Natural killer cell (primary cell): Measurements from ENCODE around the gene SPOP. TPM values are rescaled to one million over a fixed set of nuclear protein-coding genes. Genes with fewer than 3 reads are reported as not detected.

Source experiments
- ATAC-seq, 3 donors: fragments of 150-1000 bp in 2 of 3; fragments of 200-7000 bp in 1 of 3; cut with Tn5 transposase; 1 replicate in 1 of 3; 2 replicates in 2 of 3; pipeline ENCODE4 v1.10.0; 2021; ENCODE audit warnings: mild to moderate bottlenecking in 2 of 3, moderate library complexity in 2 of 3
- DNase-seq, 2 donors: peaks; one replicate each; pipeline versions ENCODE4 v3.0.0 to v3.0.0-alpha.2; 2013 to 2021; ENCODE audit warnings: mixed read lengths in 1 of 2
- H3K27ac ChIP-seq: one replicate; pipeline ENCODE4 v1.5.1; 2013; ENCODE audit warnings: mild to moderate bottlenecking, low read length
- H3K27me3 ChIP-seq: one replicate; pipeline ENCODE4 v1.6.1; 2013; ENCODE audit warnings: low read length; ENCODE audit not compliant: control insufficient read depth, insufficient read depth
- H3K36me3 ChIP-seq: one replicate; pipeline ENCODE4 v1.6.1; 2013; ENCODE audit warnings: low read length; ENCODE audit not compliant: control insufficient read depth, insufficient read depth
- H3K4me1 ChIP-seq: one replicate; pipeline ENCODE4 v1.6.1; 2013; ENCODE audit warnings: low read length; ENCODE audit not compliant: control insufficient read depth, insufficient read depth
- H3K4me3 ChIP-seq: one replicate; pipeline ENCODE4 v1.5.1; 2013; ENCODE audit warnings: low read length
- H3K9me3 ChIP-seq: one replicate; pipeline ENCODE4 v1.6.1; 2013; ENCODE audit warnings: low read length; ENCODE audit not compliant: control insufficient read depth, insufficient read depth
- H3K27ac Mint-ChIP-seq, 2 donors: one replicate each; pipeline ENCODE4 v1.8.0; 2022; ENCODE audit warnings: mild to moderate bottlenecking in 2 of 2, mixed read lengths in 2 of 2, moderate library complexity in 1 of 2
- H3K27me3 Mint-ChIP-seq, 2 donors: one replicate each; pipeline ENCODE4 v1.8.0; 2022; ENCODE audit warnings: low read depth in 2 of 2, mixed read lengths in 2 of 2
- H3K36me3 Mint-ChIP-seq: one replicate; pipeline ENCODE4 v1.8.0; 2022; ENCODE audit warnings: mixed read lengths
- H3K4me1 Mint-ChIP-seq, 2 donors: one replicate each; pipeline ENCODE4 v1.8.0; 2022; ENCODE audit warnings: mixed read lengths in 2 of 2
- H3K4me3 Mint-ChIP-seq: one replicate; pipeline ENCODE4 v1.8.0; 2022; ENCODE audit warnings: mild to moderate bottlenecking, moderate library complexity, mixed read lengths
- H3K9me3 Mint-ChIP-seq, 2 donors: one replicate each; pipeline ENCODE4 v1.8.0; 2022; ENCODE audit warnings: mixed read lengths in 2 of 2
- WGBS: methylation state at CpG from one replicate; pipeline ENCODE4 v1.1.7; 2013; ENCODE audit warnings: missing lambda C conversion rate; ENCODE audit not compliant: insufficient coverage; 5-methylcytosine and 5-hydroxymethylcytosine counted together
- intact Hi-C: fragments of 100-400 bp; cut with micrococcal nuclease; formaldehyde crosslinking; loops from one replicate; pipeline ENCODE4 v1.14.2; 2022
- total RNA-seq, 4 donors: library from RNA; stranded (reverse); fragments of 120-200 nt in 1 of 4; gene quantifications; one replicate each; pipeline versions ENCODE4 v1.2.3 to v1.2.4, GENCODE V29; 2013 to 2022
- TF ChIP-seq, protein P1 (sequence below): fragments of 200-600 bp; IDR thresholded peaks from one replicate; pipeline ENCODE4 v1.8.0; 2022; ENCODE audit warnings: antibody characterized with exemption

The SPOP gene
- total RNA-seq, 3 donors from 2014 or later (not counting 1 experiment from before 2014, with no cell fraction given), result 45.4 to 56.5 (median 54.7) TPM

- Mint-ChIP-seq H3K9me3 (no peaks in the 10 kb centered on the region), H3K27ac (no peak overlapping the region), H3K4me3 (no peak overlapping the region), H3K4me1 (peaks cover 12 to 14% of the 10 kb centered on the region in 2 donors), H3K27me3 (no peaks in the 10 kb centered on the region), H3K36me3 (peaks cover 17% of the 10 kb centered on the region)
- TF ChIP-seq, protein P1, sequence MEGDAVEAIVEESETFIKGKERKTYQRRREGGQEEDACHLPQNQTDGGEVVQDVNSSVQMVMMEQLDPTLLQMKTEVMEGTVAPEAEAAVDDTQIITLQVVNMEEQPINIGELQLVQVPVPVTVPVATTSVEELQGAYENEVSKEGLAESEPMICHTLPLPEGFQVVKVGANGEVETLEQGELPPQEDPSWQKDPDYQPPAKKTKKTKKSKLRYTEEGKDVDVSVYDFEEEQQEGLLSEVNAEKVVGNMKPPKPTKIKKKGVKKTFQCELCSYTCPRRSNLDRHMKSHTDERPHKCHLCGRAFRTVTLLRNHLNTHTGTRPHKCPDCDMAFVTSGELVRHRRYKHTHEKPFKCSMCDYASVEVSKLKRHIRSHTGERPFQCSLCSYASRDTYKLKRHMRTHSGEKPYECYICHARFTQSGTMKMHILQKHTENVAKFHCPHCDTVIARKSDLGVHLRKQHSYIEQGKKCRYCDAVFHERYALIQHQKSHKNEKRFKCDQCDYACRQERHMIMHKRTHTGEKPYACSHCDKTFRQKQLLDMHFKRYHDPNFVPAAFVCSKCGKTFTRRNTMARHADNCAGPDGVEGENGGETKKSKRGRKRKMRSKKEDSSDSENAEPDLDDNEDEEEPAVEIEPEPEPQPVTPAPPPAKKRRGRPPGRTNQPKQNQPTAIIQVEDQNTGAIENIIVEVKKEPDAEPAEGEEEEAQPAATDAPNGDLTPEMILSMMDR, result no peak
- Histone ChIP-seq H3K4me3 (no peak overlapping the region), H3K27me3 (no peaks in the 10 kb centered on the region), H3K36me3 (peaks cover 77% of the 10 kb centered on the region), H3K27ac (no peak overlapping the region), H3K9me3 (no peaks in the 10 kb centered on the region), H3K4me1 (peaks cover 4% of the 10 kb centered on the region)
- intact Hi-C loops, result no loop called here
- DNase-seq (no peak), ATAC-seq (no peak)
- WGBS, result 79% methylated on average over 9 of the region's 10 CpGs
Measured at GRCh38 chr17:49616601-49617131, 61.2 kb downstream of the SPOP start.

- no peak overlapping the region for H3K4me3 ChIP-seq
- WGBS, result 98% methylated on average over 2 of the region's 3 CpGs
- no peaks in the 10 kb centered on the region for H3K9me3 ChIP-seq
- H3K4me1 ChIP-seq, result peaks cover 4% of the 10 kb centered on the region
- peaks cover 17% of the 10 kb centered on the region for H3K36me3 Mint-ChIP-seq
- H3K27ac ChIP-seq, result no peak overlapping the region
- no peak for ATAC-seq
- intact Hi-C loops, result no loop called here
- H3K27me3 Mint-ChIP-seq, result no peaks in the 10 kb centered on the region
- H3K9me3 Mint-ChIP-seq, result no peaks in the 10 kb centered on the region
- peaks cover 9 to 14% of the 10 kb centered on the region in 2 donors for H3K4me1 Mint-ChIP-seq
- DNase-seq, result no peak
- H3K36me3 ChIP-seq, result peaks cover 76% of the 10 kb centered on the region
- H3K27ac Mint-ChIP-seq, result no peak overlapping the region
- no peak overlapping the region for H3K4me3 Mint-ChIP-seq
- TF ChIP-seq, protein P1, result no peak
- H3K27me3 ChIP-seq, result no peaks in the 10 kb centered on the region
Measured at GRCh38 chr17:49616086-49616485, 61.8 kb downstream of the SPOP start.

GRCh38 chr17:49613182-49613800 lies 64.6 kb downstream of the SPOP start:
- H3K9me3 ChIP-seq, result no peaks in the 10 kb centered on the region
- ATAC-seq, result no peak
- H3K4me1 ChIP-seq, result peaks cover 4% of the 10 kb centered on the region
- Mint-ChIP-seq H3K4me3 (no peak overlapping the region), H3K27me3 (no peaks in the 10 kb centered on the region), H3K9me3 (no peaks in the 10 kb centered on the region), H3K27ac (no peak overlapping the region), H3K4me1 (peaks cover 3 to 7% of the 10 kb centered on the region in 2 donors), H3K36me3 (peaks cover 22% of the 10 kb centered on the region)
- H3K27me3 ChIP-seq, result no peaks in the 10 kb centered on the region
- H3K4me3 ChIP-seq, result no peak overlapping the region
- DNase-seq, result no peak
- H3K27ac ChIP-seq, result no peak overlapping the region
- WGBS, result no CpG with 5 or more reads among the region's 1 CpG
- TF ChIP-seq, protein P1, result no peak
- intact Hi-C loops, result no loop called here
- peaks cover 82% of the 10 kb centered on the region for H3K36me3 ChIP-seq

GRCh38 chr17:49612726-49613125 lies 65.2 kb downstream of the SPOP start:
- Mint-ChIP-seq H3K4me1 (peaks cover 0 to 5% of the 10 kb centered on the region in 2 donors), H3K36me3 (peaks cover 24% of the 10 kb centered on the region), H3K27ac (no peak overlapping the region), H3K27me3 (no peaks in the 10 kb centered on the region), H3K9me3 (no peaks in the 10 kb centered on the region), H3K4me3 (no peak overlapping the region)
- Histone ChIP-seq H3K4me1 (peaks cover 3% of the 10 kb centered on the region), H3K36me3 (peaks cover 82% of the 10 kb centered on the region), H3K4me3 (no peak overlapping the region), H3K27me3 (no peaks in the 10 kb centered on the region), H3K9me3 (no peaks in the 10 kb centered on the region), H3K27ac (no peak overlapping the region)
- WGBS, result 100% methylated on average over 1 of the region's 1 CpG
- TF ChIP-seq, protein P1, result no peak
- no peak for ATAC-seq
- DNase-seq, result no peak
- intact Hi-C loops, result no loop called here
